SK-N-SH treated with all-trans-retinoic acid at 6 μM for 48 hours (cell line): ENCODE data around the gene CWC27.
"Not testable (repeated sequence)": the region's sequence is repeated elsewhere in the genome, so short reads cannot be mapped to it uniquely, and the experiment has no call there.

Experiments
- ATAC-seq: fragments of 200-7000 bp; cut with Tn5 transposase; 3 replicates; pipeline ENCODE4 v1.9.1; 2020; ENCODE audit warnings: mild to moderate bottlenecking, moderate library complexity
- ARNTL ChIP-seq: fragments of 450-650 bp; formaldehyde crosslinking; IDR thresholded peaks from 2 replicates; pipeline ENCODE4 v1.5.0; 2020; ENCODE audit warnings: low read depth, mild to moderate bottlenecking, moderate library complexity, borderline replicate concordance
- BACH2 ChIP-seq: fragments of 250-450 bp; sonication (Bioruptor Pico); IDR thresholded peaks from 2 replicates; pipeline ENCODE4 v1.9.0; 2021; ENCODE audit warnings: mild to moderate bottlenecking, borderline replicate concordance
- CSDC2 ChIP-seq: fragments of 250-450 bp; sonication (Bioruptor Pico); IDR thresholded peaks from 2 replicates; pipeline ENCODE4 v1.5.0; 2020; ENCODE audit warnings: mild to moderate bottlenecking, moderate library complexity
- PPARA ChIP-seq: fragments of 250-450 bp; sonication (Bioruptor Pico); IDR thresholded peaks from 2 replicates; pipeline ENCODE4 v1.5.0; 2020; ENCODE audit warnings: mild to moderate bottlenecking, borderline replicate concordance
- RARB ChIP-seq: fragments of 250-450 bp; sonication (Bioruptor Pico); IDR thresholded peaks from 2 replicates; pipeline ENCODE4 v1.8.0; 2021; ENCODE audit warnings: mild to moderate bottlenecking, moderate library complexity
- TCF4 ChIP-seq: fragments of 250-450 bp; sonication (Bioruptor Pico); IDR thresholded peaks from 2 replicates; pipeline ENCODE4 v1.8.0; 2021; ENCODE audit warnings: mild to moderate bottlenecking, moderate library complexity, borderline replicate concordance
- ZC3H10 ChIP-seq: fragments of 250-450 bp; sonication (Bioruptor Pico); IDR thresholded peaks from 2 replicates; pipeline ENCODE4 v1.5.1; 2021; ENCODE audit warnings: mild to moderate bottlenecking, moderate library complexity
- ZFP30 ChIP-seq: fragments of 450-650 bp; formaldehyde crosslinking; IDR thresholded peaks from 2 replicates; pipeline ENCODE4 v1.5.0; 2022; ENCODE audit warnings: mild to moderate bottlenecking, moderate library complexity
- ZNF70 ChIP-seq: fragments of 450-650 bp; formaldehyde crosslinking; IDR thresholded peaks from 2 replicates; pipeline ENCODE4 v1.5.0; 2020; ENCODE audit warnings: mild to moderate bottlenecking, moderate library complexity
- ZNF8 ChIP-seq: fragments of 450-650 bp; formaldehyde crosslinking; IDR thresholded peaks from 2 replicates; pipeline ENCODE4 v1.5.0; 2020; ENCODE audit warnings: mild to moderate bottlenecking, moderate library complexity
- TF ChIP-seq, protein P1 (sequence below): fragments of 250-450 bp; sonication (Bioruptor Pico); IDR thresholded peaks from 2 replicates; pipeline ENCODE4 v1.8.0; 2020; ENCODE audit warnings: mild to moderate bottlenecking, moderate library complexity, borderline replicate concordance
- TF ChIP-seq, protein P2 (sequence below): fragments of 250-450 bp; sonication (Bioruptor Pico); IDR thresholded peaks from 2 replicates; pipeline ENCODE4 v1.5.1; 2020; ENCODE audit warnings: low read depth, mild to moderate bottlenecking, moderate library complexity
- TF ChIP-seq, protein P3 (sequence below): fragments of 250-450 bp; sonication (Bioruptor Pico); IDR thresholded peaks from 2 replicates; pipeline ENCODE4 v1.5.0; 2020; ENCODE audit warnings: mild to moderate bottlenecking, moderate library complexity
- TF ChIP-seq, protein P4 (sequence below): fragments of 250-450 bp; sonication (Bioruptor Pico); IDR thresholded peaks from 2 replicates; pipeline ENCODE4 v1.8.0; 2021; ENCODE audit warnings: low read depth, mild to moderate bottlenecking, moderate library complexity, borderline replicate concordance
- TF ChIP-seq, protein P5 (sequence below): fragments of 250-450 bp; sonication (Bioruptor Pico); IDR thresholded peaks from 2 replicates; pipeline ENCODE4 v1.5.1; 2021; ENCODE audit warnings: mild to moderate bottlenecking, moderate library complexity

CWC27 gene

DNA sequence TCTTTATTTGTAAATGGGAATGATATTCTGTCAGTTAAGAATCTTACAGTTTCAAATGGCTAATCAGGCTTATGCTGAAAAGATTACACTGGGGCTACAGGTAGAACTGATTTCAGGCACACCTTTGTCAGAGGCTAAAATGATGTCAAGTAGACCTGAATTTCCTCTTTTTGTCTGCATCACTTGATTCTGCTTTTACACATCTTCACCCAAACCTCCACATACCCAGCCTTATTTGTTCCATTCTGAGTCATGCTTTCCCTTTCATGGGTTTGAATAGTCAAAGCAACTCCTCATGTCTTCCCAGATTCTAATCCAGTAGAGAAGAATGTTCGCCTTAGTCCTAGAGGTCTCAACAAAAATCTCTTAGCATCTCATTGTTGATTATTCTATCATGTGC, 156.4 kb downstream of the CWC27 start:
- no peak for ATAC-seq
- TF ChIP-seq CSDC2 (CRISPR knock-in tag) (no peak), ZC3H10 (CRISPR knock-in tag) (no peak)

DNA sequence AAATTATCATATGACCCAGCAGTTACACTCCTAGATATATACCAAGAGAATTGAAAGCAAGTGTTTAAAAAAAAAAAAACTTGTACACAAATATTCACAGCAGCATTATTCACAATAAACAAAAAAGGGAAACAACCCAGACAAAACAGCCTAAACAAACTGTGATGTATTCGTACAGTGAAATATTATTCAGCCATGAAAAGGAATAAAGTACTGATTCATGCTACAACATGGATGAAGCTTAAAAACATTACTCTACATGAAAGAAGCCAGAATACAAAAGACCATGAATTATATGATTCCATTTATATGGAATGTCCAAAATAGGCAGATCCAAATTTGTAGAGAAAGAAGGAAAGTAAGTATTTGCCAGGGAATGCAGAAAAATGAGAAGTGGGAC, 161.1 kb downstream of the CWC27 start:
- ATAC-seq, result no peak
- TF ChIP-seq, protein P1, sequence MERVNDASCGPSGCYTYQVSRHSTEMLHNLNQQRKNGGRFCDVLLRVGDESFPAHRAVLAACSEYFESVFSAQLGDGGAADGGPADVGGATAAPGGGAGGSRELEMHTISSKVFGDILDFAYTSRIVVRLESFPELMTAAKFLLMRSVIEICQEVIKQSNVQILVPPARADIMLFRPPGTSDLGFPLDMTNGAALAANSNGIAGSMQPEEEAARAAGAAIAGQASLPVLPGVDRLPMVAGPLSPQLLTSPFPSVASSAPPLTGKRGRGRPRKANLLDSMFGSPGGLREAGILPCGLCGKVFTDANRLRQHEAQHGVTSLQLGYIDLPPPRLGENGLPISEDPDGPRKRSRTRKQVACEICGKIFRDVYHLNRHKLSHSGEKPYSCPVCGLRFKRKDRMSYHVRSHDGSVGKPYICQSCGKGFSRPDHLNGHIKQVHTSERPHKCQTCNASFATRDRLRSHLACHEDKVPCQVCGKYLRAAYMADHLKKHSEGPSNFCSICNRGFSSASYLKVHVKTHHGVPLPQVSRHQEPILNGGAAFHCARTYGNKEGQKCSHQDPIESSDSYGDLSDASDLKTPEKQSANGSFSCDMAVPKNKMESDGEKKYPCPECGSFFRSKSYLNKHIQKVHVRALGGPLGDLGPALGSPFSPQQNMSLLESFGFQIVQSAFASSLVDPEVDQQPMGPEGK, result no peak
- TF ChIP-seq BACH2 (CRISPR knock-in tag) (no peak), RARB (CRISPR knock-in tag) (no peak)

DNA sequence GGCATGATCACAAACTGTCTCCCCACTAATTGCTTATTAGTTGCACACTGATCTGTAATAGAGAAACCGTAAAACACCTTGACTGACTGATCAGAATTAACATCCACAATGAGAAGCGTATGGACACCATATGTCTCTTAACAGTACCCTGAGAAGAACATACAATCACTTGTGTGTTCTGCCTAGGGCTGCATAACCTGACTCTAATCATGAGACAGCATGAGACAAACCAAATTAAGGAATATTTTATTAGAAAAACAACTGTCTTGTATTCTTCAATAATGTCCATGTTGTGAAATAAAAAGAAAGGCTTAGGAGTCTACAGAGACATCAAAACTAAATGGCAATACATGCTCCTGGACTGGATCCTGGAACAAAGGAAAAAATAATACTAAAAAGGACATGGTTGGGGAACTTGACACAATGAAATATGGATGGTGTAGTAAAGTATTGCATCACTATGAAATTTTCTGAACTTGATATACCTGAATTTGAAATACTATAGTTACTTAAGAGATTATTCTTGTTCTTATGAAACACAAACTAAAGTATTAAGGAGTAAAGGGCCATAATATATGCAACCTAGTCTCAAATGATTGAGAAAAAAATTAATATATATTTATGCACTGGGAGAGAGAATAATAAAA, 162.1 kb downstream of the CWC27 start:
- TF ChIP-seq TCF4, result peak; percentile 16; the same call in 1 of the 2 replicates
- TF ChIP-seq, protein P2, sequence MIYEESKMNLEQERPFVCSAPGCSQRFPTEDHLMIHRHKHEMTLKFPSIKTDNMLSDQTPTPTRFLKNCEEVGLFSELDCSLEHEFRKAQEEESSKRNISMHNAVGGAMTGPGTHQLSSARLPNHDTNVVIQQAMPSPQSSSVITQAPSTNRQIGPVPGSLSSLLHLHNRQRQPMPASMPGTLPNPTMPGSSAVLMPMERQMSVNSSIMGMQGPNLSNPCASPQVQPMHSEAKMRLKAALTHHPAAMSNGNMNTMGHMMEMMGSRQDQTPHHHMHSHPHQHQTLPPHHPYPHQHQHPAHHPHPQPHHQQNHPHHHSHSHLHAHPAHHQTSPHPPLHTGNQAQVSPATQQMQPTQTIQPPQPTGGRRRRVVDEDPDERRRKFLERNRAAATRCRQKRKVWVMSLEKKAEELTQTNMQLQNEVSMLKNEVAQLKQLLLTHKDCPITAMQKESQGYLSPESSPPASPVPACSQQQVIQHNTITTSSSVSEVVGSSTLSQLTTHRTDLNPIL (CRISPR knock-in tag), result no peak
- ATAC-seq, result no peak

DNA sequence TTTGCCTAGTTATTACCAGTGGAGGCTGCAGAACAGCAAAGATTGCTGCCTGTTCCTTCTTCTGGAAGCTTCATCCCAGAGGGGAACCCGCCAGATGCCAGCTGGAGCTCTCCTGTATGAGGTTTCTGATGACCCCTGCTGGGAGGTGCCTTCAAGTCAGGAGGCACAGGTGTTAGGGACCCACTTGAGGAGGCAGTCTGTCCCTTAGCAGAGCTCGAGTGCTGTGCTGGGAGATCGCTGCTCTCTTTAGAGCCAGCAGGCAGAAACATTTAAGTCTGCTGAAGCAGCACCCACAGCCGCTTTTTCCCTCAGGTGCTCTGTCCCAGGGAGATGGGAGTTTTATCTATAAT, 170.7 kb downstream of the CWC27 start:
- not testable (repeated sequence) for ATAC-seq

DNA sequence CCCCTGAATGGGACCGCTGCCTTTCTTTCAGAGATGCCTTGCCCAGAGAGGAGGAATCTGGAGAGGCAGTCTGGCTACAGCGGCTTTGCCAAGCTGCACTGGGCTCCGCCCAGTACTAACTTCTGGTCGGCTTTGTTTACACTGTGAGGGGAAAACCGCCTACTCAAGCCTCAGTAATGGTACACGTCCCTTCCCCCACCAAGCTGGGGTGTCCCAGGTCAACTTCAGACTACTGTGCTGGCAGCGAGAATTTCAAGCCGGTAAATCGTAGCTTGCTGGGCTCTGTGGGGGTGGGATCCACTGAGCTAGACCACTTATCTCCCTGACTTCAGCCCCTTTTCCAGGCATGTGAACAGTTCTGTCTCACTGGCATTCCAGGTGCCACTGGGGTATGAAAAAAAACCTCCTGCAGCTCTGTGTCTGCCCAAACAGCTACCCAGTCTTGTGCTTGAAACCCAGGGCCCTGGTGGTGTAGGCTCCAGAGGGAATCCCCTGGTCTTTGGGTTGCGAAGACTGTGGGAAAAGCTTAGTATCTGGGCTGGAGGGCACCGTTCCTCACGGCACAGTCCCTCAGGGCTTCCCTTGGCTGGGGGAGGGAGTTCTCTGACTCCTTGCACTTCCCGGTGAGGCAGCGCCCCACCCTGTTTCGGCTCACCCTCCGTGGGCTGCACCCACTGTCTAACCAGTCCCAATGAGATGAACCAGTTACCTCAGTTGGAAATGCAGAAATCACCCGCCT, 171.2 kb downstream of the CWC27 start:
- TF ChIP-seq PPARA (CRISPR knock-in tag) (no peak), ZNF8 (CRISPR knock-in tag) (no peak)
- TF ChIP-seq, protein P2 (CRISPR knock-in tag), result no peak
- TF ChIP-seq, protein P3, sequence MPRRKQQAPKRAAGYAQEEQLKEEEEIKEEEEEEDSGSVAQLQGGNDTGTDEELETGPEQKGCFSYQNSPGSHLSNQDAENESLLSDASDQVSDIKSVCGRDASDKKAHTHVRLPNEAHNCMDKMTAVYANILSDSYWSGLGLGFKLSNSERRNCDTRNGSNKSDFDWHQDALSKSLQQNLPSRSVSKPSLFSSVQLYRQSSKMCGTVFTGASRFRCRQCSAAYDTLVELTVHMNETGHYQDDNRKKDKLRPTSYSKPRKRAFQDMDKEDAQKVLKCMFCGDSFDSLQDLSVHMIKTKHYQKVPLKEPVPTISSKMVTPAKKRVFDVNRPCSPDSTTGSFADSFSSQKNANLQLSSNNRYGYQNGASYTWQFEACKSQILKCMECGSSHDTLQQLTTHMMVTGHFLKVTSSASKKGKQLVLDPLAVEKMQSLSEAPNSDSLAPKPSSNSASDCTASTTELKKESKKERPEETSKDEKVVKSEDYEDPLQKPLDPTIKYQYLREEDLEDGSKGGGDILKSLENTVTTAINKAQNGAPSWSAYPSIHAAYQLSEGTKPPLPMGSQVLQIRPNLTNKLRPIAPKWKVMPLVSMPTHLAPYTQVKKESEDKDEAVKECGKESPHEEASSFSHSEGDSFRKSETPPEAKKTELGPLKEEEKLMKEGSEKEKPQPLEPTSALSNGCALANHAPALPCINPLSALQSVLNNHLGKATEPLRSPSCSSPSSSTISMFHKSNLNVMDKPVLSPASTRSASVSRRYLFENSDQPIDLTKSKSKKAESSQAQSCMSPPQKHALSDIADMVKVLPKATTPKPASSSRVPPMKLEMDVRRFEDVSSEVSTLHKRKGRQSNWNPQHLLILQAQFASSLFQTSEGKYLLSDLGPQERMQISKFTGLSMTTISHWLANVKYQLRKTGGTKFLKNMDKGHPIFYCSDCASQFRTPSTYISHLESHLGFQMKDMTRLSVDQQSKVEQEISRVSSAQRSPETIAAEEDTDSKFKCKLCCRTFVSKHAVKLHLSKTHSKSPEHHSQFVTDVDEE (CRISPR knock-in tag), result no peak
- TF ChIP-seq, all 23 proteins: peak for 0
- no peak for ATAC-seq

DNA sequence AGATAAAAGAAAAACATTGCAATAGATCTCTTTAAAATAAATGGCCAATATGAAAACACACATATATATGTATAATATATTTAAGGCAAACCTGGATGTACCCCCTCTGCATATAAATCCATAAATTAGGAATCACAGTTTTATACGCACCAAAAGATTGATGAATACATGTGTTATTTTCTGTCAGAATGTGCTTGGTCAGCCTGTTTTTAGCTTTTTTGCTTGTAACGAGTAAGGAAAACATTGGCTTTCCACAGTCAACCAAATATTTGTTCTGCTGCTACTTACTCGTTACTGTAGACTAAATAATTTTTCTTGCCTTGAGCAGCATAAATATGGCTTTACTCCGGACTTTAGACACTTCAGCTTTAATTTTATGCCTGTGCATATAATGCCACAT, 173.7 kb downstream of the CWC27 start:
- no peak for ATAC-seq
- TF ChIP-seq ZC3H10 (CRISPR knock-in tag) (no peak), ZNF70 (CRISPR knock-in tag) (no peak), ZFP30 (CRISPR knock-in tag) (no peak), ZNF8 (CRISPR knock-in tag) (no peak), ARNTL (no peak)
- TF ChIP-seq, protein P2 (CRISPR knock-in tag), result no peak
- TF ChIP-seq, protein P3 (CRISPR knock-in tag), result no peak
- TF ChIP-seq, protein P4, sequence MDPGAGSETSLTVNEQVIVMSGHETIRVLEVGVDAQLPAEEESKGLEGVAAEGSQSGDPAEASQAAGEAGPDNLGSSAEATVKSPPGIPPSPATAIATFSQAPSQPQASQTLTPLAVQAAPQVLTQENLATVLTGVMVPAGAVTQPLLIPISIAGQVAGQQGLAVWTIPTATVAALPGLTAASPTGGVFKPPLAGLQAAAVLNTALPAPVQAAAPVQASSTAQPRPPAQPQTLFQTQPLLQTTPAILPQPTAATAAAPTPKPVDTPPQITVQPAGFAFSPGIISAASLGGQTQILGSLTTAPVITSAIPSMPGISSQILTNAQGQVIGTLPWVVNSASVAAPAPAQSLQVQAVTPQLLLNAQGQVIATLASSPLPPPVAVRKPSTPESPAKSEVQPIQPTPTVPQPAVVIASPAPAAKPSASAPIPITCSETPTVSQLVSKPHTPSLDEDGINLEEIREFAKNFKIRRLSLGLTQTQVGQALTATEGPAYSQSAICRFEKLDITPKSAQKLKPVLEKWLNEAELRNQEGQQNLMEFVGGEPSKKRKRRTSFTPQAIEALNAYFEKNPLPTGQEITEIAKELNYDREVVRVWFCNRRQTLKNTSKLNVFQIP (CRISPR knock-in tag), result no peak
- TF ChIP-seq, protein P5, sequence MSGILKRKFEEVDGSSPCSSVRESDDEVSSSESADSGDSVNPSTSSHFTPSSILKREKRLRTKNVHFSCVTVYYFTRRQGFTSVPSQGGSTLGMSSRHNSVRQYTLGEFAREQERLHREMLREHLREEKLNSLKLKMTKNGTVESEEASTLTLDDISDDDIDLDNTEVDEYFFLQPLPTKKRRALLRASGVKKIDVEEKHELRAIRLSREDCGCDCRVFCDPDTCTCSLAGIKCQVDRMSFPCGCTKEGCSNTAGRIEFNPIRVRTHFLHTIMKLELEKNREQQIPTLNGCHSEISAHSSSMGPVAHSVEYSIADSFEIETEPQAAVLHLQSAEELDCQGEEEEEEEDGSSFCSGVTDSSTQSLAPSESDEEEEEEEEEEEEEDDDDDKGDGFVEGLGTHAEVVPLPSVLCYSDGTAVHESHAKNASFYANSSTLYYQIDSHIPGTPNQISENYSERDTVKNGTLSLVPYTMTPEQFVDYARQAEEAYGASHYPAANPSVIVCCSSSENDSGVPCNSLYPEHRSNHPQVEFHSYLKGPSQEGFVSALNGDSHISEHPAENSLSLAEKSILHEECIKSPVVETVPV (CRISPR knock-in tag), result no peak
